Midbrain (tissue), 1 donor: ENCODE results near the gene RNASEH2B.

Source experiments
- DNase-seq: peaks from one replicate; lab custom pipeline; 2025; lab: John Stamatoyannopoulos, UW

Gene RNASEH2B

GRCh38 chr13:50995854-50996253 lies 86.3 kb downstream of the RNASEH2B start:
- DNase-seq, result no peak

GRCh38 chr13:50998326-50998725 lies 88.7 kb downstream of the RNASEH2B start:
- DNase-seq, result no peak

GRCh38 chr13:50999641-51000040 lies 90.0 kb downstream of the RNASEH2B start:
- DNase-seq, result no peak

GRCh38 chr13:51000061-51000460 lies 90.5 kb downstream of the RNASEH2B start:
- no peak for DNase-seq

- no peak for DNase-seq
These were observed 91.1 kb downstream of the RNASEH2B start for GRCh38 chr13:51000571-51001260.

GRCh38 chr13:51001335-51001734 lies 91.7 kb downstream of the RNASEH2B start:
- DNase-seq, result no peak

- no peak for DNase-seq
These were observed 93.1 kb downstream of the RNASEH2B start for GRCh38 chr13:51002736-51003135.

- DNase-seq, result no peak
These were observed 94.1 kb downstream of the RNASEH2B start for GRCh38 chr13:51003642-51004041.

GRCh38 chr13:51004111-51004865 lies 94.7 kb downstream of the RNASEH2B start:
- DNase-seq, result no peak

GRCh38 chr13:51004918-51005460 lies 95.4 kb downstream of the RNASEH2B start:
- DNase-seq, result no peak

- no peak for DNase-seq
These were observed 96.0 kb downstream of the RNASEH2B start for GRCh38 chr13:51005566-51005965.
